Measurements from ENCODE around the gene LIN37. TPM values are rescaled to one million over a fixed set of nuclear protein-coding genes. Genes with fewer than 3 reads are reported as not detected.

The LIN37 gene, protein sequence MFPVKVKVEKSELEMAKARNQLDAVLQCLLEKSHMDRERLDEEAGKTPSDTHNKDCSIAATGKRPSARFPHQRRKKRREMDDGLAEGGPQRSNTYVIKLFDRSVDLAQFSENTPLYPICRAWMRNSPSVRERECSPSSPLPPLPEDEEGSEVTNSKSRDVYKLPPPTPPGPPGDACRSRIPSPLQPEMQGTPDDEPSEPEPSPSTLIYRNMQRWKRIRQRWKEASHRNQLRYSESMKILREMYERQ
- total RNA-seq = 5.8 and 7.3 TPM in 2 replicates

DNA sequence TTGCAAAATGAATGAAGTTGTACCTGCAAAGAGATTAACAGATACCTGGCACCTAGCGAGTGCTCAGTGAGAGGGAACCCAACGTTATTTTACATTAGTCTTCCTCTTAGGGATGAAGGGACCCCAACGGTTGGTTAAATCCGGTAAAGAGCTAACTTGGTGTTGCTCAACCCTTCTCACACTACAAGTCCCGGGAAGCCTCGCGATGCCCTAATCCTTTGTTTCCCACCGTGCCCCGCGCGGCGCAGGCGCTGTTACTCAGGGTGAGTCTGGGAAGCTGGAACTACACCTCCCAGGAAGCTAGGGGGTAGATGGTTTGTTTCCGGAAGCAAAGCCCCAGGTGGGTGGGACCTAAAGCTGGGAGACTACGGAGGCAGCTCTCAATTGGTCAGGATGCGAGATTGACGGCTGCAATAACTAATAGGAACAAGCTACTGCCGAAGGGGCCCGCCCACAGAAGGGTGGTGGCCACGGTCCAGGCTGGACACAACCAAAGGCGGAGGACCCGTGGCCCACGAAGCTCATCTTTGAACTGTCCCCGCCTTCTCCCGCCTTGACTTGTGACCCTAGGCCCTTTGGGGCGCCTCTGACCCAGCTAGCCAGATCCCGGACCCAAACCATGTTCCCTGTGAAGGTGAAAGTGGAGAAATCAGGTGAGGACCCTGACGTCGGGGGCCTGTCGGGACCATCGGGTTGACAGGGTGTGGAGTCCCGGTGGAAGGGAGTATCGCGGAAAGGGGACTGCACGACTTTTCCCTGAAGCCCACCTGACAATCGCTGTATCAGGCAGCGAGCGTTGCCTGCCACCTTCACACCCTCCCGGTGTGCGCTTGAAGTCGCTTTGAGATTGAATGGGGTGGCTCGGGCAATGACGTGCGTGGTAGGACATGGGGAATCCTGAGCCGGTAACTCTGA, at the start of gene LIN37:
Gene LIN37 (plus strand): TSS at position 471 of the 915 bp plus-strand sequence. CDS start 149 bp downstream, at position 620.

DNA sequence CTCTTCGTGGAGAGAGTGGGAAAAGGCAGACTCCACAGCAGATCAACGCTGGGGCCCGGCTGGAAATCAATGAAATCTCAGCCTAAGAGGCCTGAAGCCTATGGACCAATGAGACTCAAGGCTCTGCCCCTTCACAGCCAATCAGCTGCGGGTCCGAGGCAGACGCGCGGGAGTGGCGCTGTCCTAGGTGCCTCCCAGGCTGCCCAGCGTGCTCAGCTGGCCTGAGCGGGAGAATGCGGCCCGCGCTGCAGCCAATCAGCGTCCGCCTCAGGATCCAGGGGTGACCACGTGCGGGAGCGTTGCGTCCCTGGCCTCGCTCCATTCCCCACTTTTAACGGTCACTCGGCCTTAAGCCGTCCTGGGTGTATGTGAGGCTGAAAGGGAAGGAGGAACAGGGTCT, 44.2 kb upstream of the LIN37 start, which contains the start of gene ZBTB32:
Gene ZBTB32 (plus strand): TSS at position 341 of the 400 bp plus-strand sequence. CDS start 10,069 bp downstream, outside the sequence.

DNA sequence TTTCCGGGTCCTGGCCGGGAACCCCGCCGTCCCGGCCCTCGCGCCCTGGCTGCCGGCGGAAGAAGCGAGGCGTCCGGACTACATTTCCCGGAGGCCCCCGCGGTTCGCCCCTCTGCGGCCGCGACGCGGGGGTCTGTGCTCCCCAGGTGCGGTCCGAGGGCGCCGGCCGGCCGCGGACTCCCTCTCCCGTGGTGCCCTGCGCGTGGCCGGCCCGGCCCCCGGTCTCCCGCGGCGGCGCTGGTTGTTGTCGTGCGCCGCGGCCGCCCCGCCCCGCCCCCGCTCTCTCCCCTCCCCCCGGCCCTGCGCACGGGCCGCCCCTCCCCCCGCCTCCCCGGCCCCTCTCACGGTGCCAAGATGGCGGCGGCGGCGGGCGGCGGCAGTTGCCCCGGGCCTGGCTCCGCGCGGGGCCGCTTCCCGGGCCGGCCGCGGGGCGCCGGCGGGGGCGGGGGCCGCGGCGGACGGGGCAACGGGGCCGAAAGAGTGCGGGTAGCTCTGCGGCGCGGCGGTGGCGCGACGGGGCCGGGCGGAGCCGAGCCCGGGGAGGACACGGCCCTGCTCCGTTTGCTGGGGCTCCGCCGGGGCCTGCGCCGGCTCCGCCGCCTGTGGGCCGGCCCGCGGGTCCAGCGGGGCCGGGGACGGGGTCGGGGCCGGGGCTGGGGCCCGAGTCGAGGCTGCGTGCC, 30.6 kb upstream of the LIN37 start, which contains the start of gene KMT2B:
Gene KMT2B (plus strand): TSS at position 339 of the 680 bp plus-strand sequence. CDS start 16 bp downstream, at position 355.

DNA sequence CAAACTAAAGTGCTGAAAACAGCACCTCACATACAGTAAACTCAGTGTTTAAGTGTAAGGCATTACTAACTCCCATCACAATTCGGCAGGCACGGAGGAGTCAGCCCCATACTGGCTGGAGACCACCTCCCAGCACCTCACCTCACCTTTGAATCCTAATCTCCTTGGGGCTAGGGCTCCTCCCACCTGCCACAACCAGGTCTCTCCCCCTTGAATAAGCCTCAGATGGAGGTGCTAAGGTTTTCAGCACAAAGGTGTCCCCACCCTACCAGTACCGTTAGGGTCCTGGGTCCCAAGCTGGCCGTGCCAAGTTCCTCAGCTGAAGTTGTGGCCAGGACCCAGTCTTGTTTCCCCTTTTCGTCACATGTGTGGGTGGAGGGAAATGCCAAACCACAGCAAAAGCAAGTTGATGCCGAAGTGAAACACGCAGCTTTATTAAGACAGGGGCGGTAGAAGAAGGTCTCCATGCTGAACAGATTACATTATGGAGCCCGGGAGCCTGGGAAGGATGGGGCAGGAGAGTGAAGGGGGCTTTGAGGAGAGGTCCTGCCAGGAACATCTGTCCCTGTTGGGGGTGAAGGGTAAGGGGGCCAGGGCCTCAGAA, 6.2 kb upstream of the LIN37 start, which contains the start of gene IGFLR1:
Gene IGFLR1 (minus strand): TSS at position 332 of the 604 bp plus-strand sequence. CDS start 1,272 bp downstream, outside the sequence.

DNA sequence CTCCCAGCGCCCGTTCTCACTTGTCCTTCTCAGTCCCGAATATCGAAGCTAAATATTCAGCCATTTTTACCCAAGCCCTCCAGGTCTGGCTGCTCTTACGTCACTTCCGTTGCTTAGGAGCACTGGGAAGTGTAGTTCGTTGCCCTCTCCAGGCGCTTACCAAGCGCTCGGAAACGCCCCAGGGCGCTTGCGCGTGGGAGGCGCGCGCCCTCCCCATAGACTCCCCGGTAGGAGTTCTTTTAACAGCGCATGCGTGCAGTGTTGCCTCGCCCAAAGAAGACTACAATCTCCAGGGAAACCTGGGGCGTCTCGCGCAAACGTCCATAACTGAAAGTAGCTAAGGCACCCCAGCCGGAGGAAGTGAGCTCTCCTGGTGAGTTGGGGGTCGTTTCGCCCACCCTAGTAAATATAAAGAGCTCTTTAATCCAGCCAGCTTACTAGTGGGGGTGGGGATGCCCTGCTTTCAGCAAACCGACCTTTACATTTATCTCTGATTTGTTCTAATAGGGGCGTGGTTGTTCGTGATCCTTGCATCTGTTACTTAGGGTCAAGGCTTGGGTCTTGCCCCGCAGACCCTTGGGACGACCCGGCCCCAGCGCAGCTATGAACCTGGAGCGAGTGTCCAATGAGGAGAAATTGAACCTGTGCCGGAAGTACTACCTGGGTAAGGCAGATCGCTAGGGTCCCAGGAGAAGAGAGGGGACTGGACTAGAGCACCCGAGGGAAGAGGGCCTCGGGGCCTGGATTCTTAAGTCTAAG, 2.9 kb upstream of the LIN37 start, which contains the start of the genes PSENEN and U2AF1L4:
Gene PSENEN (plus strand): TSS at position 324 of the 759 bp plus-strand sequence. CDS start 280 bp downstream, at position 604.
Gene U2AF1L4 (minus strand): TSS at position 91 of the 759 bp plus-strand sequence. CDS start 27 bp downstream, at position 64.

DNA sequence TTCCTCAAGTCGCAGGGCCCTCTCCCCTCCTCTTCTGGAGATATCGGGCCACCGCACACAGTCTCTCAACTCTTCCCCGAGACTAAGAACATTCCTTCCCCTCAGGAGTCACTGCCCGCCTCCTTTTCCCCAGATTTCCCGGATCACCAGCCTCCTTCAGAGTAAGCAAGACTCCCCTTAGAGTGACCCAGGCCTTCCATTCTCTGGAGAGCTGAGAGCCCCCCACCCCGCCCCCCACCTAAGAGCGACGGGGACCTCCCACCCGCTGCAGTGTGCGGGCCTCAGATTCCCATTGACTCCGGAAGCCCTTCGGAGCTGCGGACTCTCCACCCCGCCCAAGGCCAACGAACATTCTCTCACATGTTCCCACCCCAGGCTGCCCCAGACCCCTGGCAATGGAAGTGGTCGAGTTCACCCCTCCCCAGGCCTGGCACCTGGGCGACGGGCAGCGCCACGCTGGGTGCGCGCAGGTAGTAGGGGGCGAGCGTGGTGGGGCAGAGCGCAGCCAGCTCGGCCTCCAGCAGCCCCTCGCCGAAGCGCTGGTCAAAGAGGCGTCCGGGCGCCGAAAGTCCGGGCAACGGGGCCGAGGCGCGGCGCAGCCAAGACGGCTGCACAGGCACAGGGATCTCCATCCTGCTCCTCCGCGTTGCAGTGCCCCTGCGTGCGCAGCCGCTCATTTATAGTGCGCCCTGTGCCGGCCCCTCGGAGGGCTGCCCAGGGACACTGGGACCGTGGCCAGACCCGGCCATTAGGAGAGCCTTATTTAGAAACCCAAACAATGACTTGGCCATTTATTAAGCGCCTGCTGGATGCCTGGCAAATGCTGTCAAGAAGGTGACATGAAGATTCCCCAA, 8.2 kb downstream of the LIN37 start, which contains the start of gene HSPB6:
Gene HSPB6 (minus strand): TSS at position 653 of the 854 bp plus-strand sequence. CDS start 21 bp downstream, at position 632.

DNA sequence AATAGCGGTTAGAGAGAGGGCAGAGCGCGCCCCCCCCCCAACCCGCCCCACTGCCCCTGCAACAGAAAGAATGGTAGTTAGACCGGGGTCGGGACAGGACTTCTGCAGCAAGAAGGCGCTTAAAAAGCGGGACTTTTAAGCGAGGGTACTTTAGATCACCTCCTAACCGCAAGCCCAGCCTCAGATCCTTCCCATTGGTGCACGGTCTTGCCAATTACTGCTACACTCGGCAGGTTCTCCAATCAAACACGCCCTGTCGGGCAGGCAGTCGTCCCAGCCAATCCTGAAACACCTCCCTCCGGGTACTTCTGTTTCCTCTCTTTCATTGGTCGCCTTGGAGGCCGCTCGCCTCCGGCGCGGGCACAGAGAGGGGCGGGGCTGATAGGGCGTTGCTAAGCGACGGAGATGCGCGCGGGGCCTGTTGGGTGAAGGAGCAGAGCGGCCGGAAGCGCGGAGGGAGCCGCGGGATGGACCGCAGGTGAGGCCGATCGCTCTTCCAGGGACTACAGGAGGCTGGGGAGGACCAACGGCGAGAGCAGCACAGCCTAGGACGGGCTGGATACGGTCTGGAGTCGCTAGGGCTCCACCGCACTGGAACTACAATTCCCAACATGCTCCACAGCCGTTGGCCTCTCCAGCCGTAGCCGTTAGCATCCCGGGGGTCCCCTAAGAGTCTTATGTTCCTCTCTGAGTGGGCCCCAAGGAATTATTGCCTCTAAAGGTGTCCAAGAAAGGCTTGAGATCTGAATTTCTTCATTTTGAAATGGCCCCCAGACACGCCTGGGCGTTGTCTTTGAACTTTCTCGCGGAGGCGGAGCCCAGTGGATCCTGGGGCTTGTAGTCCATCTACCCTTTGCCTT, 9.6 kb downstream of the LIN37 start, which contains the start of gene PROSER3:
Gene PROSER3 (plus strand): TSS at position 428 of the 860 bp plus-strand sequence. CDS start 40 bp downstream, at position 468.

DNA sequence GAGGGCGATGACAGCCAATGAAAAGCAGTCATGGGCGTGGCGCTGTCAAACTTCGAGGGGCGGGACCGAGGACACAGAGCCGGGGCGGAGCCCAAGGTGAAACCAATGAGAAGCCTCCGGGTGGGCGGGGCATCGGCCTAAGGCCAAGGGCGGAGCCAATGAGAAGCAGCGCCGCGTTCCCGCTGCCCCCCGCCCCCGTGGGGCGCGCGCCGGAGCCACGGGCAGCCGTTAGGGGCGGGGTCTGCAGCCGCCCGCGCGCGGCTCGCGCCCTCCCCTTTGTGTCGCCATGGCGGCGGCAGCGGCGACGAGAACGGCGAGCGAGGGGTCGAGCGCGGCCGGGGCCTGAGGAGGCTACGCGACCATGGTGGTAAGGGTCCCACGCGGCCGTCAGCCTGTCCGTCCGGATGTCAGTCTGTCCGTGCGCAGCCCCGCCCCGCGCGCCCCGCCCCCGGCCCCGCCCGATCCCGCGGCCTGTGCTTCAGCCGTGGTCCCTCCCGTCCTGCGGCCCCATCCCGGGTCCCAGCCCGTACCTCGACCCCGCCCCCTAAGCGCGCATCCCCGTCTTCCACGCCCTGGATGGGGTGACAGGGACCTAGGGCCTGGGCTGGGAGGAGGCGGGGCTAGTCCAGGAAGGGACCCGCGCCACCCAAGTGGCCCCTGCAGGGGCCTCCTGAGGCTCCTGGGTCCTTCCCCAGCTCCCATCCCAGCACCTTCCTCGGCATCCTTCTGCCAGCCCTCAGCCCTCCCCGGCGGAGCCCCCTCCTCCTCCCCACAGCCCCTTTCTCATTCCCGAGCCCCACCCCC, 27.1 kb downstream of the LIN37 start, which contains the start of gene ARHGAP33:
Gene ARHGAP33 (plus strand): TSS at position 267 of the 804 bp plus-strand sequence. CDS start 95 bp downstream, at position 362.

Other genes with a start within 250 kb of the LIN37 start
- gene DMKN, start 234.9 kb upstream of the LIN37 start, total RNA-seq = 78.4 and 142 TPM in 2 replicates
- gene SBSN, start 220.3 kb upstream of the LIN37 start, total RNA-seq = 16.5 and 67.3 TPM in 2 replicates
- not detected in 2 replicates for gene GAPDHS, start 215.1 kb upstream of the LIN37 start, total RNA-seq
- 99.0 and 109 TPM in 2 replicates for gene TMEM147, start 202.9 kb upstream of the LIN37 start, total RNA-seq
- gene ATP4A, start 184.9 kb upstream of the LIN37 start, total RNA-seq = not detected in 2 replicates
- not detected in 2 replicates for gene PMIS2, start 162.4 kb upstream of the LIN37 start, total RNA-seq
- gene HAUS5, start 135.8 kb upstream of the LIN37 start, total RNA-seq = 3.1 and 4.6 TPM in 2 replicates
- 33.2 and 37.9 TPM in 2 replicates for gene RBM42, start 119.5 kb upstream of the LIN37 start, total RNA-seq
- gene ETV2, start 106.8 kb upstream of the LIN37 start, total RNA-seq = 0.34 TPM in 1 of 2 replicates, not detected in the other
- gene COX6B1, start 100.3 kb upstream of the LIN37 start, total RNA-seq = 88.5 and 102 TPM in 2 replicates
- not detected in 2 replicates for gene UPK1A, start 82.1 kb upstream of the LIN37 start, total RNA-seq
- not detected in 2 replicates for gene ZBTB32, start 44.0 kb upstream of the LIN37 start, total RNA-seq
- gene KMT2B, start 30.6 kb upstream of the LIN37 start, total RNA-seq = 4.1 and 21.1 TPM in 2 replicates
- under 0.01 and 0.43 TPM in 2 replicates for gene IGFLR1, start 6.1 kb upstream of the LIN37 start, total RNA-seq
- 9.1 and 12.6 TPM in 2 replicates for gene U2AF1L4, start 3.2 kb upstream of the LIN37 start, total RNA-seq
- gene PSENEN, start 2.9 kb upstream of the LIN37 start, total RNA-seq = 14.9 and 15.7 TPM in 2 replicates
- under 0.01 and 0.28 TPM in 2 replicates for gene HSPB6, start 8.5 kb downstream of the LIN37 start, total RNA-seq
- 2.1 and 5.7 TPM in 2 replicates for gene PROSER3, start 9.6 kb downstream of the LIN37 start, total RNA-seq
- 0.57 TPM in 1 of 2 replicates, not detected in the other for gene ARHGAP33, start 27.0 kb downstream of the LIN37 start, total RNA-seq
- not detected in 2 replicates for gene PRODH2, start 64.3 kb downstream of the LIN37 start, total RNA-seq
- not detected in 2 replicates for gene NPHS1, start 103.9 kb downstream of the LIN37 start, total RNA-seq
- not detected in 2 replicates for gene KIRREL2, start 108.3 kb downstream of the LIN37 start, total RNA-seq
- 0.64 TPM in 1 of 2 replicates, not detected in the other for gene APLP1, start 120.0 kb downstream of the LIN37 start, total RNA-seq
- gene NFKBID, start 152.0 kb downstream of the LIN37 start, total RNA-seq = 3.4 and 3.6 TPM in 2 replicates
- 0.14 TPM in 1 of 2 replicates, not detected in the other for gene HCST, start 154.0 kb downstream of the LIN37 start, total RNA-seq
- gene TYROBP, start 159.7 kb downstream of the LIN37 start, total RNA-seq = not detected in 2 replicates
- 2.4 and 6.5 TPM in 2 replicates for gene LRFN3, start 187.8 kb downstream of the LIN37 start, total RNA-seq
- gene SDHAF1, start 246.6 kb downstream of the LIN37 start, total RNA-seq = 7.5 and 16.1 TPM in 2 replicates